DND-41 (cell line): ENCODE measurements around the gene ABHD17A.

ENCODE experiments used
- ATAC-seq: fragments of 200-7000 bp; cut with Tn5 transposase; 3 replicates; pipeline ENCODE4 v1.9.1; 2021; ENCODE audit warnings: low read depth; ENCODE audit not compliant: insufficient read depth
- DNase-seq: peaks from one replicate; pipeline ENCODE4 v3.0.0-alpha.2; 2020
- H2AFZ ChIP-seq: 2 replicates; pipeline ENCODE4 v1.6.0; 2012; ENCODE audit warnings: low read depth, low read length
- H3K27ac ChIP-seq: 2 replicates; pipeline ENCODE4 v1.5.1; 2012; ENCODE audit warnings: low read length, inconsistent platforms
- H3K27me3 ChIP-seq: fragments of 200-600 bp; sonication (generic); 2 replicates; pipeline ENCODE4 v1.6.0; 2012; ENCODE audit warnings: low read length, mild to moderate bottlenecking, inconsistent platforms; ENCODE audit not compliant: insufficient read depth, poor library complexity
- H3K36me3 ChIP-seq: 2 replicates; pipeline ENCODE4 v1.5.1; 2012; ENCODE audit warnings: low read length, inconsistent platforms; ENCODE audit not compliant: insufficient read depth
- H3K4me1 ChIP-seq: 2 replicates; pipeline ENCODE4 v1.5.1; 2012; ENCODE audit warnings: mild to moderate bottlenecking, low read length; ENCODE audit not compliant: insufficient read depth
- H3K4me2 ChIP-seq: 2 replicates; pipeline ENCODE4 v1.6.0; 2012; ENCODE audit warnings: mild to moderate bottlenecking, moderate library complexity, low read length, inconsistent platforms; ENCODE audit not compliant: insufficient read depth
- H3K4me3 ChIP-seq, 2 experiments: fragments of 200-600 bp in 1 of 2; shearing (Covaris generic) in 1 of 2; 2 replicates each; pipeline ENCODE4 v1.5.1; 2012 to 2016; ENCODE audit warnings: inconsistent platforms in 2 of 2, low read length in 2 of 2, mild to moderate bottlenecking in 2 of 2, low read depth in 1 of 2, moderate library complexity in 1 of 2
- H3K79me2 ChIP-seq: 2 replicates; pipeline ENCODE4 v1.6.0; 2012; ENCODE audit warnings: low read length, inconsistent platforms; ENCODE audit not compliant: insufficient read depth
- H3K9ac ChIP-seq: 2 replicates; pipeline ENCODE4 v1.6.0; 2012; ENCODE audit warnings: low read depth, mild to moderate bottlenecking, inconsistent platforms, low read length, moderate library complexity
- H3K9me3 ChIP-seq: 2 replicates; pipeline ENCODE4 v1.5.1; 2012; ENCODE audit warnings: low read length, moderate library complexity, mild to moderate bottlenecking, inconsistent platforms; ENCODE audit not compliant: insufficient read depth, severe bottlenecking
- H4K20me1 ChIP-seq: 2 replicates; pipeline ENCODE4 v1.6.0; 2012; ENCODE audit warnings: low read length; ENCODE audit not compliant: insufficient read depth
- EZH2 ChIP-seq: IDR thresholded peaks from 3 replicates; pipeline ENCODE4 v1.6.1; 2012; ENCODE audit warnings: borderline replicate concordance, low read depth, mild to moderate bottlenecking, moderate library complexity, low read length, inconsistent platforms; ENCODE audit not compliant: severe bottlenecking
- TF ChIP-seq, protein P1 (sequence below): IDR thresholded peaks from 2 replicates; pipeline ENCODE4 v1.5.1; 2012; ENCODE audit warnings: borderline replicate concordance, low read length, moderate library complexity, mild to moderate bottlenecking; ENCODE audit not compliant: poor library complexity, severe bottlenecking; ENCODE audit errors: extremely low read depth

Gene ABHD17A

DNA sequence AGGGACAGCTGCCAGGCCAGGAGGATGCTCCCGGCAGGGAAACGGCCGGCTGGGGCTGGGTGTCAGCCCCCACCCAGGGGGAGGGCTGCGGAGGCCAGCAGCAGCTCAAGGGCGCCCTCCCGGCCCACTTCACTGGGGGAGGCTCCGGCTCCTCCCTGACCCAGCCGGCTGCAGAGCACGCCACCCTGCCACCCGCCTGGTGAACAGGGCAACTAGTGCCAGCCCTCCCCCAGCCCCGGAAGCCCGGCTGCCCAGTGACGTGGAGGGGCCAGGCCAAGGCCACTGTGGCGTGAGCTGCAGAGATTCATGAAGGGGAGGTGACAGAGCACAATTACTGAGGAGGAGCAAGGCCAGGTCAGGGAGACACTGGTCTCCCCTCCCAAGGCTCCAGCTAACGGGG, 51.8 kb downstream of the ABHD17A start:
- no peak for TF ChIP-seq EZH2
- TF ChIP-seq, protein P1, sequence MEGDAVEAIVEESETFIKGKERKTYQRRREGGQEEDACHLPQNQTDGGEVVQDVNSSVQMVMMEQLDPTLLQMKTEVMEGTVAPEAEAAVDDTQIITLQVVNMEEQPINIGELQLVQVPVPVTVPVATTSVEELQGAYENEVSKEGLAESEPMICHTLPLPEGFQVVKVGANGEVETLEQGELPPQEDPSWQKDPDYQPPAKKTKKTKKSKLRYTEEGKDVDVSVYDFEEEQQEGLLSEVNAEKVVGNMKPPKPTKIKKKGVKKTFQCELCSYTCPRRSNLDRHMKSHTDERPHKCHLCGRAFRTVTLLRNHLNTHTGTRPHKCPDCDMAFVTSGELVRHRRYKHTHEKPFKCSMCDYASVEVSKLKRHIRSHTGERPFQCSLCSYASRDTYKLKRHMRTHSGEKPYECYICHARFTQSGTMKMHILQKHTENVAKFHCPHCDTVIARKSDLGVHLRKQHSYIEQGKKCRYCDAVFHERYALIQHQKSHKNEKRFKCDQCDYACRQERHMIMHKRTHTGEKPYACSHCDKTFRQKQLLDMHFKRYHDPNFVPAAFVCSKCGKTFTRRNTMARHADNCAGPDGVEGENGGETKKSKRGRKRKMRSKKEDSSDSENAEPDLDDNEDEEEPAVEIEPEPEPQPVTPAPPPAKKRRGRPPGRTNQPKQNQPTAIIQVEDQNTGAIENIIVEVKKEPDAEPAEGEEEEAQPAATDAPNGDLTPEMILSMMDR = no peak
- H3K4me1 ChIP-seq = no peaks in the 10 kb centered on the region
- H4K20me1 ChIP-seq = peaks cover 84% of the 10 kb centered on the region
- no peak overlapping the region for H3K9ac ChIP-seq
- ATAC-seq = no peak
- peaks cover 57% of the 10 kb centered on the region for H3K36me3 ChIP-seq
- H3K27ac ChIP-seq = no peak overlapping the region
- no peak overlapping the region for H3K4me3 ChIP-seq
- no peak overlapping the region for H2AFZ ChIP-seq
- H3K4me2 ChIP-seq = no peak overlapping the region
- H3K27me3 ChIP-seq = no peaks in the 10 kb centered on the region
- DNase-seq = no peak
- no peaks in the 10 kb centered on the region for H3K9me3 ChIP-seq
- peaks cover 90% of the 10 kb centered on the region for H3K79me2 ChIP-seq

DNA sequence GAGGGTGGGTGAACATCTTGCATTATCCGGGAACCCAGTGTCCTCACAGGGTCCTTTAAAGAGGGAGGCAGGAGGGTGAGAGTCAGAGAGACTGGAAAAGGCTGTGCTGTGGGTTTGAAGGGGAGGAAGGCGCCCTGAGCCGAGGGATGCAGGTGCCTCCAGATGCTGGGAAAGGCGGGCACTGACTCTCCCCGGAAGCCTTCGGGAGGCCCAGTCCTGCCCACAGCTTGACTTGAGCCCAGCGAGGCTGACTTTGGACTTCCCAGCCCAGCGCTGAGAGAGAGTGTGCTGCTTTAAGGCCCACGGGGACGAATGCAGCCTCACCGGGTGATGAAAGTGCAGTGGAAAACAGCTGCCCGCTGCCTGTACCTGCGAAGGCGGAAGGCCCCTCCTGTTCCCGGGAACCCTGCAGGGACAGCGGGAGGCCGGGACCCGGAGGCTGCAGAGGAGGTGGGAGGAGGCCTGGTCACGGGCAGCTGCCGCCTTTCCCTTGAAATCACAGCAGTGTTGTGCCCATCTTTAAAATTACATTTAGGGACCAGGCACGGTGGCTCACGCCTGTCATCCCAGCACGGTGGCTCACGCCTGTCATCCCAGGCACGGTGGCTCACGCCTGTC, 53.1 kb downstream of the ABHD17A start:
- ATAC-seq (no peak), DNase-seq (no peak)
- Histone ChIP-seq H3K4me1 (no peaks in the 10 kb centered on the region), H3K36me3 (peaks cover 60% of the 10 kb centered on the region), H3K9ac (no peak overlapping the region), H3K79me2 (peaks cover 78% of the 10 kb centered on the region), H3K4me2 (no peak overlapping the region), H2AFZ (no peak overlapping the region), H3K4me3 (no peak overlapping the region), H3K9me3 (no peaks in the 10 kb centered on the region), H3K27me3 (no peaks in the 10 kb centered on the region), H4K20me1 (peaks cover 77% of the 10 kb centered on the region), H3K27ac (no peak overlapping the region)
- TF ChIP-seq, protein P1 = no peak
- TF ChIP-seq EZH2 = no peak

DNA sequence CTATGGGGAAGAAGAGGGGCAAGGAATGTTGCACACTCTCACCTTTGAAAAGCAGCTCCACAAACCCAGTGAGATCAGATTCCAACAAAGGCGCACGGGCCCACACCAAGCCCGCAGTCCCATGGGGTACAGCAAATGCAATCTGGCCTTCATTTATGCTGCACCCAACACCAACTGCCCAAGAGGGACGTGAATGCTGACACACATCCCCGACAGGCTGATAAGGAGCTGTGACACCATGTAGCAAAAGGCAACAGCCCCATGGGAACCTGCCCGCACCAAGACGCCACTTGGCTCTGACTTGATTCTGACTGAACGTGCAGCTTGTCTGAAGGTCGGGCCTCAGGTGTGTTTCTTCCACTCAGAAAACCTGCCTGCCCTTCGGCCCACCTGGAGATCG, 54.3 kb downstream of the ABHD17A start:
- H3K27me3 ChIP-seq = no peaks in the 10 kb centered on the region
- H3K4me3 ChIP-seq = no peak overlapping the region
- no peak for ATAC-seq
- H2AFZ ChIP-seq = no peak overlapping the region
- H3K9me3 ChIP-seq = no peaks in the 10 kb centered on the region
- H3K9ac ChIP-seq = no peak overlapping the region
- H3K79me2 ChIP-seq = peaks cover 68% of the 10 kb centered on the region
- peaks cover 67% of the 10 kb centered on the region for H3K36me3 ChIP-seq
- H3K4me1 ChIP-seq = no peaks in the 10 kb centered on the region
- DNase-seq = no peak
- no peak for TF ChIP-seq EZH2
- TF ChIP-seq, protein P1 = no peak
- H4K20me1 ChIP-seq = peaks cover 77% of the 10 kb centered on the region
- no peak overlapping the region for H3K27ac ChIP-seq
- no peak overlapping the region for H3K4me2 ChIP-seq
